HTERT RPE-1 (cell line): ENCODE results near the gene AGAP9.
"Not testable (repeated sequence)": the region's sequence is repeated elsewhere in the genome, so short reads cannot be mapped to it uniquely, and the experiment has no call there.

Source experiments
- in situ Hi-C: fragments of 300-500 bp; cut with MboI; formaldehyde crosslinking; loops from 4 replicates; pipeline ENCODE4 v1.14.3; 2020; ENCODE audit warnings: low sequenced_read_pairs

The AGAP9 gene

GRCh38 chr10:47489630-47490029 lies 33.8 kb downstream of the AGAP9 start:
- in situ Hi-C loops = not testable (repeated sequence)

GRCh38 chr10:47485943-47486342 lies 37.5 kb downstream of the AGAP9 start:
- in situ Hi-C loops = not testable (repeated sequence)

- in situ Hi-C loops = not testable (repeated sequence)
Measured at GRCh38 chr10:47484786-47485185, 38.7 kb downstream of the AGAP9 start.

GRCh38 chr10:47483923-47484322 lies 39.5 kb downstream of the AGAP9 start, which contains the start of gene ANXA8:
TSS of gene ANXA8 (minus strand) at chr10:47484115. CDS start at chr10:47483933, 182 bp downstream.
- in situ Hi-C loops = not testable (repeated sequence)

GRCh38 chr10:47482367-47482766 lies 41.1 kb downstream of the AGAP9 start:
- in situ Hi-C loops = not testable (repeated sequence)

- in situ Hi-C loops = not testable (repeated sequence)
Measured at GRCh38 chr10:47481768-47482181, 41.7 kb downstream of the AGAP9 start.

- in situ Hi-C loops = not testable (repeated sequence)
Measured at GRCh38 chr10:47481182-47481766, 42.2 kb downstream of the AGAP9 start.

GRCh38 chr10:47480133-47480532 lies 43.3 kb downstream of the AGAP9 start:
- in situ Hi-C loops = not testable (repeated sequence)

- in situ Hi-C loops = not testable (repeated sequence)
Measured at GRCh38 chr10:47478114-47478513, 45.3 kb downstream of the AGAP9 start.

- in situ Hi-C loops = not testable (repeated sequence)
Measured at GRCh38 chr10:47477078-47477477, 46.4 kb downstream of the AGAP9 start.

GRCh38 chr10:47475101-47475500 lies 48.3 kb downstream of the AGAP9 start:
- in situ Hi-C loops = not testable (repeated sequence)

GRCh38 chr10:47473516-47473915 lies 49.9 kb downstream of the AGAP9 start:
- in situ Hi-C loops = not testable (repeated sequence)

- in situ Hi-C loops = not testable (repeated sequence)
Measured at GRCh38 chr10:47472647-47473046, 50.8 kb downstream of the AGAP9 start.

- in situ Hi-C loops = not testable (repeated sequence)
Measured at GRCh38 chr10:47472072-47472471, 51.4 kb downstream of the AGAP9 start.

- in situ Hi-C loops = not testable (repeated sequence)
Measured at GRCh38 chr10:47468731-47469528, 54.5 kb downstream of the AGAP9 start.

- in situ Hi-C loops = not testable (repeated sequence)
Measured at GRCh38 chr10:47467957-47468356, 55.5 kb downstream of the AGAP9 start.

- in situ Hi-C loops = not testable (repeated sequence)
Measured at GRCh38 chr10:47467458-47467857, 56.0 kb downstream of the AGAP9 start.

GRCh38 chr10:47465216-47465917 lies 58.1 kb downstream of the AGAP9 start:
- in situ Hi-C loops = not testable (repeated sequence)

- in situ Hi-C loops = not testable (repeated sequence)
Measured at GRCh38 chr10:47462577-47463358, 60.7 kb downstream of the AGAP9 start.

GRCh38 chr10:47461261-47461687 lies 62.2 kb downstream of the AGAP9 start:
- in situ Hi-C loops = not testable (repeated sequence)
